Stimulated activated CD8-positive, alpha-beta memory T cell treated with anti-CD3 and anti-CD28 coated beads, Interleukin-15, amount 100 ng/mL, for 48 hours (primary cell): ENCODE data around the gene TRAK1.
"Not testable (repeated sequence)": the region's sequence is repeated elsewhere in the genome, so short reads cannot be mapped to it uniquely, and the experiment has no call there.

Experiments used
- DNase-seq, 2 donors: peaks; one replicate each; pipeline ENCODE4 v3.0.0-alpha.2; 2020; ENCODE audit warnings: low read depth in 2 of 2

The TRAK1 gene

GRCh38 chr3:42090973-42091731 is at the start of gene TRAK1:
Gene TRAK1, plus strand, starts transcription at chr3:42091357. Its CDS starts 113 bp downstream, at chr3:42091470.
- no peak for DNase-seq

GRCh38 chr3:42042747-42043098 is 48.4 kb upstream of the TRAK1 start:
- DNase-seq = no peak

GRCh38 chr3:42043099-42043813 is 47.9 kb upstream of the TRAK1 start:
- no peak for DNase-seq

- DNase-seq = no peak
These were observed 45.4 kb upstream of the TRAK1 start for GRCh38 chr3:42045708-42046243.

- DNase-seq = not testable (repeated sequence)
These were observed 42.6 kb upstream of the TRAK1 start for GRCh38 chr3:42048526-42048925.

GRCh38 chr3:42050126-42050525 is 41.0 kb upstream of the TRAK1 start:
- DNase-seq = no peak

GRCh38 chr3:42051384-42052131 is 39.6 kb upstream of the TRAK1 start:
- DNase-seq = no peak

- no peak for DNase-seq
These were observed 39.0 kb upstream of the TRAK1 start for GRCh38 chr3:42052132-42052483.

GRCh38 chr3:42052484-42053351 is 38.4 kb upstream of the TRAK1 start:
- no peak for DNase-seq

GRCh38 chr3:42053476-42053875 is 37.7 kb upstream of the TRAK1 start:
- DNase-seq = no peak

- no peak for DNase-seq
These were observed 35.9 kb upstream of the TRAK1 start for GRCh38 chr3:42055291-42055690.

- DNase-seq = no peak
These were observed 34.3 kb upstream of the TRAK1 start for GRCh38 chr3:42056840-42057239.

GRCh38 chr3:42057561-42058211 is 33.5 kb upstream of the TRAK1 start:
- DNase-seq = no peak

- no peak for DNase-seq
These were observed 30.0 kb upstream of the TRAK1 start for GRCh38 chr3:42061025-42061712.

GRCh38 chr3:42061713-42062380 is 29.3 kb upstream of the TRAK1 start:
- no peak for DNase-seq

- no peak for DNase-seq
These were observed 28.7 kb upstream of the TRAK1 start for GRCh38 chr3:42062464-42062863.

- no peak for DNase-seq
These were observed 27.3 kb upstream of the TRAK1 start for GRCh38 chr3:42063888-42064287.

- DNase-seq = no peak
These were observed 24.5 kb upstream of the TRAK1 start for GRCh38 chr3:42066516-42067181.

GRCh38 chr3:42067326-42067725 is 23.8 kb upstream of the TRAK1 start:
- no peak for DNase-seq
